Measurements from ENCODE around the gene BTBD16.

Gene BTBD16

GRCh38 chr10:122253605-122254004 is 17.5 kb upstream of the BTBD16 start:
- TF ChIP-seq POU2F2 (IDR thresholded peaks at IDR 0.05; ENCODE audit: low read depth, low read length) (no peak), POLR2AphosphoS5 (IDR thresholded peaks at IDR 0.05; ENCODE audit: low read depth, low read length) (no peak), TAF1 (IDR thresholded peaks at IDR 0.05; ENCODE audit: low read depth, low read length) (no peak), SPI1 (IDR thresholded peaks at IDR 0.05; ENCODE audit: low read depth, low read length) (no peak), POLR2A (IDR thresholded peaks at IDR 0.05; ENCODE audit: low read depth, low read length) (no peak), PAX5 (IDR thresholded peaks at IDR 0.05; ENCODE audit: insufficient read depth, low read length, severe bottlenecking) (no peak)
- no peak for FAIRE-seq
- DNase-seq (ENCODE audit: insufficient read length, low spot score): no peak

GRCh38 chr10:122254831-122255230 is 16.3 kb upstream of the BTBD16 start:
- DNase-seq (ENCODE audit: insufficient read length, low spot score): no peak

GRCh38 chr10:122255509-122256301 is 15.4 kb upstream of the BTBD16 start:
- no peak for FAIRE-seq
- TF ChIP-seq POLR2AphosphoS5 (IDR thresholded peaks at IDR 0.05; ENCODE audit: low read depth, low read length): no peak
- TF ChIP-seq TAF1 (IDR thresholded peaks at IDR 0.05; ENCODE audit: low read depth, low read length): no peak
- TF ChIP-seq POLR2A (IDR thresholded peaks at IDR 0.05; ENCODE audit: low read depth, low read length): no peak
- no peak for TF ChIP-seq POU2F2 (IDR thresholded peaks at IDR 0.05; ENCODE audit: low read depth, low read length)
- TF ChIP-seq SPI1 (IDR thresholded peaks at IDR 0.05; ENCODE audit: low read depth, low read length): no peak
- TF ChIP-seq PAX5 (IDR thresholded peaks at IDR 0.05; ENCODE audit: insufficient read depth, low read length, severe bottlenecking): no peak
- DNase-seq (ENCODE audit: insufficient read length, low spot score): no peak

More at GRCh38 chr10:122254831-122255230, 16.3 kb upstream of the BTBD16 start:
- TF ChIP-seq POLR2AphosphoS5 (IDR thresholded peaks at IDR 0.05; ENCODE audit: low read depth, low read length) (no peak), PAX5 (IDR thresholded peaks at IDR 0.05; ENCODE audit: insufficient read depth, low read length, severe bottlenecking) (no peak), POLR2A (IDR thresholded peaks at IDR 0.05; ENCODE audit: low read depth, low read length) (no peak), TAF1 (IDR thresholded peaks at IDR 0.05; ENCODE audit: low read depth, low read length) (no peak)
- no peak for FAIRE-seq

GRCh38 chr10:122257041-122257440 is 14.1 kb upstream of the BTBD16 start:
- TF ChIP-seq POLR2A (IDR thresholded peaks at IDR 0.05; ENCODE audit: low read depth, low read length) (no peak), PAX5 (IDR thresholded peaks at IDR 0.05; ENCODE audit: insufficient read depth, low read length, severe bottlenecking) (no peak), SPI1 (IDR thresholded peaks at IDR 0.05; ENCODE audit: low read depth, low read length) (no peak), POU2F2 (IDR thresholded peaks at IDR 0.05; ENCODE audit: low read depth, low read length) (no peak), POLR2AphosphoS5 (IDR thresholded peaks at IDR 0.05; ENCODE audit: low read depth, low read length) (no peak), TAF1 (IDR thresholded peaks at IDR 0.05; ENCODE audit: low read depth, low read length) (no peak)
- no peak for FAIRE-seq
- no peak for DNase-seq (ENCODE audit: insufficient read length, low spot score)

- TF ChIP-seq POU2F2 (IDR thresholded peaks at IDR 0.05; ENCODE audit: low read depth, low read length) (no peak), TAF1 (IDR thresholded peaks at IDR 0.05; ENCODE audit: low read depth, low read length) (no peak), POLR2A (IDR thresholded peaks at IDR 0.05; ENCODE audit: low read depth, low read length) (no peak), POLR2AphosphoS5 (IDR thresholded peaks at IDR 0.05; ENCODE audit: low read depth, low read length) (no peak), SPI1 (IDR thresholded peaks at IDR 0.05; ENCODE audit: low read depth, low read length) (no peak), PAX5 (IDR thresholded peaks at IDR 0.05; ENCODE audit: insufficient read depth, low read length, severe bottlenecking) (no peak)
- no peak for FAIRE-seq
- no peak for DNase-seq (ENCODE audit: insufficient read length, low spot score)
These were observed 12.7 kb upstream of the BTBD16 start for GRCh38 chr10:122258136-122259074.

- FAIRE-seq (no peak), DNase-seq (ENCODE audit: insufficient read length, low spot score) (no peak)
- no peak for TF ChIP-seq POLR2AphosphoS5 (IDR thresholded peaks at IDR 0.05; ENCODE audit: low read depth, low read length)
- TF ChIP-seq SPI1 (IDR thresholded peaks at IDR 0.05; ENCODE audit: low read depth, low read length): no peak
- TF ChIP-seq POLR2A (IDR thresholded peaks at IDR 0.05; ENCODE audit: low read depth, low read length): no peak
- TF ChIP-seq TAF1 (IDR thresholded peaks at IDR 0.05; ENCODE audit: low read depth, low read length): no peak
- TF ChIP-seq POU2F2 (IDR thresholded peaks at IDR 0.05; ENCODE audit: low read depth, low read length): no peak
- no peak for TF ChIP-seq PAX5 (IDR thresholded peaks at IDR 0.05; ENCODE audit: insufficient read depth, low read length, severe bottlenecking)
These were observed 12.0 kb upstream of the BTBD16 start for GRCh38 chr10:122259075-122259466.

- TF ChIP-seq PAX5 (IDR thresholded peaks at IDR 0.05; ENCODE audit: insufficient read depth, low read length, severe bottlenecking): no peak
- no peak for TF ChIP-seq SPI1 (IDR thresholded peaks at IDR 0.05; ENCODE audit: low read depth, low read length)
- no peak for TF ChIP-seq TAF1 (IDR thresholded peaks at IDR 0.05; ENCODE audit: low read depth, low read length)
- TF ChIP-seq POLR2A (IDR thresholded peaks at IDR 0.05; ENCODE audit: low read depth, low read length): no peak
- no peak for TF ChIP-seq POU2F2 (IDR thresholded peaks at IDR 0.05; ENCODE audit: low read depth, low read length)
- no peak for TF ChIP-seq POLR2AphosphoS5 (IDR thresholded peaks at IDR 0.05; ENCODE audit: low read depth, low read length)
- DNase-seq (ENCODE audit: insufficient read length, low spot score) (no peak), FAIRE-seq (no peak)
These were observed 9.5 kb upstream of the BTBD16 start for GRCh38 chr10:122261584-122261983.

- TF ChIP-seq POLR2A (IDR thresholded peaks at IDR 0.05; ENCODE audit: low read depth, low read length): no peak
- TF ChIP-seq TAF1 (IDR thresholded peaks at IDR 0.05; ENCODE audit: low read depth, low read length): no peak
- no peak for TF ChIP-seq POU2F2 (IDR thresholded peaks at IDR 0.05; ENCODE audit: low read depth, low read length)
- TF ChIP-seq SPI1 (IDR thresholded peaks at IDR 0.05; ENCODE audit: low read depth, low read length): no peak
- TF ChIP-seq PAX5 (IDR thresholded peaks at IDR 0.05; ENCODE audit: insufficient read depth, low read length, severe bottlenecking): no peak
- no peak for TF ChIP-seq POLR2AphosphoS5 (IDR thresholded peaks at IDR 0.05; ENCODE audit: low read depth, low read length)
- DNase-seq (ENCODE audit: insufficient read length, low spot score): no peak
- FAIRE-seq: no peak
These were observed 7.1 kb upstream of the BTBD16 start for GRCh38 chr10:122263971-122264370.

- DNase-seq (ENCODE audit: insufficient read length, low spot score): no peak
- no peak for FAIRE-seq
- TF ChIP-seq TAF1 (IDR thresholded peaks at IDR 0.05; ENCODE audit: low read depth, low read length) (no peak), POLR2AphosphoS5 (IDR thresholded peaks at IDR 0.05; ENCODE audit: low read depth, low read length) (no peak), PAX5 (IDR thresholded peaks at IDR 0.05; ENCODE audit: insufficient read depth, low read length, severe bottlenecking) (no peak), POLR2A (IDR thresholded peaks at IDR 0.05; ENCODE audit: low read depth, low read length) (no peak), POU2F2 (IDR thresholded peaks at IDR 0.05; ENCODE audit: low read depth, low read length) (no peak), SPI1 (IDR thresholded peaks at IDR 0.05; ENCODE audit: low read depth, low read length) (no peak)
These were observed 6.7 kb upstream of the BTBD16 start for GRCh38 chr10:122264436-122264835.
